HEK293 (cell line): ENCODE measurements around the gene DIO3.

ENCODE experiments used
- CTCF ChIA-PET: fragments of 350-600 bp; formaldehyde crosslinking; extraction: SDS; loops from one replicate; lab custom pipeline; 2021; ENCODE audit warnings: antibody characterized with exemption; lab: Yijun Ruan, JAX
- POLR2A ChIA-PET: fragments of 300-600 bp; formaldehyde crosslinking; extraction: SDS; loops from one replicate; lab custom pipeline; 2020; ENCODE audit warnings: antibody characterized with exemption, inconsistent platforms; lab: Yijun Ruan, JAX
- H3K27ac ChIP-seq: fragments of 200-500 bp; sonication (Bioruptor generic); 2 replicates; pipeline ENCODE4 v1.5.1; 2014; ENCODE audit warnings: low read depth, low read length, control low read depth, inconsistent platforms; ENCODE audit errors: extremely low read depth
- H3K36me3 ChIP-seq, 2 experiments: fragments of 200-500 bp in 1 of 2; sonication (Bioruptor generic) in 1 of 2; 1 replicate in 1 of 2; 2 replicates in 1 of 2; pipeline ENCODE4 v1.5.1; 2014 to 2017; ENCODE audit warnings: inconsistent platforms in 2 of 2, low read length in 2 of 2; ENCODE audit not compliant: control insufficient read depth in 2 of 2, insufficient read depth in 1 of 2
- H3K4me1 ChIP-seq: fragments of 200-500 bp; sonication (Bioruptor generic); 2 replicates; pipeline ENCODE4 v1.5.1; 2014; ENCODE audit warnings: mild to moderate bottlenecking, low read length, inconsistent platforms; ENCODE audit not compliant: control insufficient read depth, insufficient read depth
- H3K4me3 ChIP-seq: 2 replicates; pipeline ENCODE4 v1.5.1; 2011; ENCODE audit warnings: low read depth, mild to moderate bottlenecking, control low read depth, low read length, moderate library complexity
- H3K9me3 ChIP-seq: fragments of 200-500 bp; sonication (Bioruptor generic); 2 replicates; pipeline ENCODE4 v1.5.1; 2014; ENCODE audit warnings: low read depth, low read length, inconsistent platforms; ENCODE audit not compliant: control insufficient read depth, insufficient read depth
- KLF8 ChIP-seq: fragments of 450-650 bp; formaldehyde crosslinking; IDR thresholded peaks from 2 replicates; pipeline ENCODE4 v1.5.1; 2016; ENCODE audit warnings: missing biosample characterization, missing genetic modification characterization
- KLF9 ChIP-seq: fragments of 450-650 bp; formaldehyde crosslinking; IDR thresholded peaks from 2 replicates; pipeline ENCODE4 v1.5.1; 2016; ENCODE audit warnings: missing biosample characterization, missing genetic modification characterization, low read depth
- SCRT2 ChIP-seq: fragments of 450-650 bp; formaldehyde crosslinking; IDR thresholded peaks from 2 replicates; pipeline ENCODE4 v1.5.1; 2016; ENCODE audit warnings: missing biosample characterization, missing genetic modification characterization
- TCF7L2 ChIP-seq: IDR thresholded peaks from 2 replicates; pipeline ENCODE4 v1.6.1; 2011; ENCODE audit warnings: low read depth, mild to moderate bottlenecking, inconsistent platforms, low read length, moderate library complexity, borderline replicate concordance
- ZBTB48 ChIP-seq: fragments of 450-650 bp; formaldehyde crosslinking; IDR thresholded peaks from 2 replicates; pipeline ENCODE4 v1.5.1; 2016; ENCODE audit warnings: missing biosample characterization, missing genetic modification characterization
- ZFP69B ChIP-seq: fragments of 450-650 bp; formaldehyde crosslinking; IDR thresholded peaks from 2 replicates; pipeline ENCODE4 v1.5.1; 2016; ENCODE audit warnings: missing biosample characterization, missing genetic modification characterization
- ZNF132 ChIP-seq: fragments of 450-650 bp; formaldehyde crosslinking; IDR thresholded peaks from 2 replicates; pipeline ENCODE4 v1.5.1; 2017; ENCODE audit warnings: missing biosample characterization, missing genetic modification characterization, borderline replicate concordance
- ZNF274 ChIP-seq, 2 experiments: fragments of 200-500 bp in 1 of 2; fragments of 450-650 bp in 1 of 2; sonication (Bioruptor generic) in 1 of 2; formaldehyde crosslinking in 1 of 2; IDR thresholded peaks; 2 replicates each; pipeline versions ENCODE4 v1.5.1 to v1.6.1; 2014 to 2016; ENCODE audit warnings: borderline replicate concordance in 1 of 2, inconsistent platforms in 1 of 2, low read length in 1 of 2, missing biosample characterization in 1 of 2, missing genetic modification characterization in 1 of 2
- ZNF416 ChIP-seq: fragments of 450-650 bp; formaldehyde crosslinking; IDR thresholded peaks from 2 replicates; pipeline ENCODE4 v1.5.1; 2016; ENCODE audit warnings: missing biosample characterization, missing genetic modification characterization
- ZNF510 ChIP-seq: fragments of 450-650 bp; formaldehyde crosslinking; IDR thresholded peaks from 2 replicates; pipeline ENCODE4 v1.5.1; 2018; ENCODE audit warnings: mild to moderate bottlenecking, missing genetic modification characterization, missing biosample characterization; ENCODE audit not compliant: insufficient replicate concordance
- ZNF514 ChIP-seq: fragments of 450-650 bp; formaldehyde crosslinking; IDR thresholded peaks from 2 replicates; pipeline ENCODE4 v1.5.1; 2016; ENCODE audit warnings: missing biosample characterization, missing genetic modification characterization
- ZNF623 ChIP-seq: fragments of 450-650 bp; formaldehyde crosslinking; IDR thresholded peaks from 2 replicates; pipeline ENCODE4 v1.5.1; 2016; ENCODE audit warnings: missing biosample characterization, missing genetic modification characterization
- ZNF654 ChIP-seq: fragments of 450-650 bp; formaldehyde crosslinking; IDR thresholded peaks from 2 replicates; pipeline ENCODE4 v1.5.1; 2016; ENCODE audit warnings: low read depth, missing biosample characterization, missing genetic modification characterization
- ZNF658 ChIP-seq: fragments of 450-650 bp; formaldehyde crosslinking; IDR thresholded peaks from 2 replicates; pipeline ENCODE4; 2016; ENCODE audit warnings: missing biosample characterization, missing genetic modification characterization
- ZNF701 ChIP-seq: fragments of 450-650 bp; formaldehyde crosslinking; IDR thresholded peaks from 2 replicates; pipeline ENCODE4 v1.5.1; 2016; ENCODE audit warnings: missing biosample characterization, missing genetic modification characterization
- TF ChIP-seq, protein P1 (sequence below): fragments of 450-650 bp; formaldehyde crosslinking; IDR thresholded peaks from 2 replicates; pipeline ENCODE4 v1.5.1; 2017; ENCODE audit warnings: missing biosample characterization, missing genetic modification characterization
- TF ChIP-seq, protein P2 (sequence below): fragments of 450-650 bp; IDR thresholded peaks from 2 replicates; pipeline ENCODE4 v1.5.1; 2018; ENCODE audit warnings: missing biosample characterization, mild to moderate bottlenecking, missing genetic modification characterization
- TF ChIP-seq, protein P3 (sequence below): fragments of 450-650 bp; formaldehyde crosslinking; IDR thresholded peaks from 2 replicates; pipeline ENCODE4 v1.5.0; 2017; ENCODE audit warnings: missing biosample characterization, missing genetic modification characterization, borderline replicate concordance
- TF ChIP-seq, protein P4 (sequence below): fragments of 450-650 bp; formaldehyde crosslinking; IDR thresholded peaks from 2 replicates; pipeline ENCODE4 v1.5.1; 2016; ENCODE audit warnings: missing biosample characterization, missing genetic modification characterization, low read depth
- TF ChIP-seq, protein P5 (sequence below): fragments of 450-650 bp; formaldehyde crosslinking; IDR thresholded peaks from 2 replicates; pipeline ENCODE4 v1.5.1; 2016; ENCODE audit warnings: missing biosample characterization, missing genetic modification characterization
- TF ChIP-seq, protein P6 (sequence below): fragments of 450-650 bp; formaldehyde crosslinking; IDR thresholded peaks from 2 replicates; pipeline ENCODE4 v1.5.1; 2016; ENCODE audit warnings: missing biosample characterization, missing genetic modification characterization
- TF ChIP-seq, protein P7 (sequence below): fragments of 450-650 bp; formaldehyde crosslinking; IDR thresholded peaks from 2 replicates; pipeline ENCODE4 v1.5.1; 2016; ENCODE audit warnings: missing biosample characterization, missing genetic modification characterization

The DIO3 gene

DNA sequence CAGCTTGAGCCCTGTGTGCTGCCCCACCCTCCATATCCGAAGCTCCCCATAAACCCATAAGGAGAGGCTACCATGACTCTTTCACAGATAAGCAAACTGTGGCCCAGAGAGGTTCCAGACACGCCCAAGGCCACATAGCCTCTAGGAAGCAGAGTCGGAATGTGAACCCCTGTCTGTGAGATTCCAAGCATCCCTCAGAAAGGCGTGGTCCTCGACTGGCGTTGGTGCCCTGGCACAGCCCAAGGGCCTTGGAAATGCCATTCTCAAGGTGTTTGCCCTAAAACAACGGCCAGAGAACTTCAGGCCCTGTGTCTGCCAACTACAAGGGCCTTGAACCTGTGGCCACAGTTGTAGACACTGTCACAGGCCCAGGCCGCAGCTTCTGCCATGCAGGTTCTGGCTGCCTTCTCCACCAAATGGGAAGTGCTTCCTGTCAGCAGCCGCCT lies 8.5 kb upstream of the DIO3 start:
- Histone ChIP-seq H3K27ac (no peak overlapping the region), H3K4me3 (no peak overlapping the region), H3K9me3 (no peaks in the 10 kb centered on the region)
- ChIA-PET CTCF (no interaction called here), POLR2A (no interaction called here)
- TF ChIP-seq ZNF654 (no peak), ZNF274 (IDR thresholded peaks at IDR 0.05; ENCODE audit: low read length) (no peak), ZNF274 (tag by site-specific recombination; IDR thresholded peaks at IDR 0.05; ENCODE audit: borderline replicate concordance) (no peak), TCF7L2 (no peak), ZBTB48 (no peak), KLF9 (no peak), ZNF132 (tag by site-specific recombination) (no peak)
- TF ChIP-seq, protein P1, sequence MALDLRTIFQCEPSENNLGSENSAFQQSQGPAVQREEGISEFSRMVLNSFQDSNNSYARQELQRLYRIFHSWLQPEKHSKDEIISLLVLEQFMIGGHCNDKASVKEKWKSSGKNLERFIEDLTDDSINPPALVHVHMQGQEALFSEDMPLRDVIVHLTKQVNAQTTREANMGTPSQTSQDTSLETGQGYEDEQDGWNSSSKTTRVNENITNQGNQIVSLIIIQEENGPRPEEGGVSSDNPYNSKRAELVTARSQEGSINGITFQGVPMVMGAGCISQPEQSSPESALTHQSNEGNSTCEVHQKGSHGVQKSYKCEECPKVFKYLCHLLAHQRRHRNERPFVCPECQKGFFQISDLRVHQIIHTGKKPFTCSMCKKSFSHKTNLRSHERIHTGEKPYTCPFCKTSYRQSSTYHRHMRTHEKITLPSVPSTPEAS (tag by site-specific recombination) = no peak
- TF ChIP-seq, all 188 proteins: peak for 0
- Histone ChIP-seq H3K36me3 (no peaks in the 10 kb centered on the region), H3K4me1 (no peaks in the 10 kb centered on the region)

DNA sequence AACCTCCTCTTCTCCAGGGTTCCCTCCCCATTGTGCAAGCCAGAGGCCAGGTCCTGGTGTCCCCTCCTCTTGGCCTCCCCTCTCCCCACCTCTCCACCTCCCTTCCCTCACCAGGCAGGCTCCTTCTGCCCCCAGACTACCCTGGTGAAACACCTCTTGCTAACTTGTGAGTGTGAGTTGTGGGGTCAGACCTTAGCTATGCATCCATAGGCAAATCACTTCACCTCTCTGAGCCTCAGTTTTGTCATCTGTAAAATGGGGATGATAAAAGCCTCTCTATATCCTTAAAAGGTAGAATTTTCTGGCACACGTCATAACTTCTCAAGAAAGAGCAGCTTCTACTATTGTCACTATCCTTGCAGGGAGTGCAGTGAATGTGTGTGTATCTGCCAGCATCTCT lies 7.9 kb upstream of the DIO3 start:
- ChIA-PET POLR2A (interaction anchor here (0.5 kb wide), 1 partner anchor 107 kb away, joined by 3 read pairs; no protein-coding TSS in a partner anchor), CTCF (interaction anchor here (0.6 kb wide), 1 partner anchor 825 kb away, joined by 4 read pairs; no protein-coding TSS in a partner anchor)
- Histone ChIP-seq H3K36me3 (no peaks in the 10 kb centered on the region), H3K9me3 (no peaks in the 10 kb centered on the region), H3K4me1 (no peaks in the 10 kb centered on the region), H3K27ac (no peak overlapping the region), H3K4me3 (no peak overlapping the region)
- no peak for TF ChIP-seq ZNF623 (tag by site-specific recombination)
- TF ChIP-seq, protein P2, sequence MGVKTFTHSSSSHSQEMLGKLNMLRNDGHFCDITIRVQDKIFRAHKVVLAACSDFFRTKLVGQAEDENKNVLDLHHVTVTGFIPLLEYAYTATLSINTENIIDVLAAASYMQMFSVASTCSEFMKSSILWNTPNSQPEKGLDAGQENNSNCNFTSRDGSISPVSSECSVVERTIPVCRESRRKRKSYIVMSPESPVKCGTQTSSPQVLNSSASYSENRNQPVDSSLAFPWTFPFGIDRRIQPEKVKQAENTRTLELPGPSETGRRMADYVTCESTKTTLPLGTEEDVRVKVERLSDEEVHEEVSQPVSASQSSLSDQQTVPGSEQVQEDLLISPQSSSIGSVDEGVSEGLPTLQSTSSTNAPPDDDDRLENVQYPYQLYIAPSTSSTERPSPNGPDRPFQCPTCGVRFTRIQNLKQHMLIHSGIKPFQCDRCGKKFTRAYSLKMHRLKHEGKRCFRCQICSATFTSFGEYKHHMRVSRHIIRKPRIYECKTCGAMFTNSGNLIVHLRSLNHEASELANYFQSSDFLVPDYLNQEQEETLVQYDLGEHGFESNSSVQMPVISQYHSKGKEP = no peak
- TF ChIP-seq, protein P3, sequence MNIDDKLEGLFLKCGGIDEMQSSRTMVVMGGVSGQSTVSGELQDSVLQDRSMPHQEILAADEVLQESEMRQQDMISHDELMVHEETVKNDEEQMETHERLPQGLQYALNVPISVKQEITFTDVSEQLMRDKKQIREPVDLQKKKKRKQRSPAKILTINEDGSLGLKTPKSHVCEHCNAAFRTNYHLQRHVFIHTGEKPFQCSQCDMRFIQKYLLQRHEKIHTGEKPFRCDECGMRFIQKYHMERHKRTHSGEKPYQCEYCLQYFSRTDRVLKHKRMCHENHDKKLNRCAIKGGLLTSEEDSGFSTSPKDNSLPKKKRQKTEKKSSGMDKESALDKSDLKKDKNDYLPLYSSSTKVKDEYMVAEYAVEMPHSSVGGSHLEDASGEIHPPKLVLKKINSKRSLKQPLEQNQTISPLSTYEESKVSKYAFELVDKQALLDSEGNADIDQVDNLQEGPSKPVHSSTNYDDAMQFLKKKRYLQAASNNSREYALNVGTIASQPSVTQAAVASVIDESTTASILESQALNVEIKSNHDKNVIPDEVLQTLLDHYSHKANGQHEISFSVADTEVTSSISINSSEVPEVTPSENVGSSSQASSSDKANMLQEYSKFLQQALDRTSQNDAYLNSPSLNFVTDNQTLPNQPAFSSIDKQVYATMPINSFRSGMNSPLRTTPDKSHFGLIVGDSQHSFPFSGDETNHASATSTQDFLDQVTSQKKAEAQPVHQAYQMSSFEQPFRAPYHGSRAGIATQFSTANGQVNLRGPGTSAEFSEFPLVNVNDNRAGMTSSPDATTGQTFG (tag by site-specific recombination) = no peak
- TF ChIP-seq, protein P4, sequence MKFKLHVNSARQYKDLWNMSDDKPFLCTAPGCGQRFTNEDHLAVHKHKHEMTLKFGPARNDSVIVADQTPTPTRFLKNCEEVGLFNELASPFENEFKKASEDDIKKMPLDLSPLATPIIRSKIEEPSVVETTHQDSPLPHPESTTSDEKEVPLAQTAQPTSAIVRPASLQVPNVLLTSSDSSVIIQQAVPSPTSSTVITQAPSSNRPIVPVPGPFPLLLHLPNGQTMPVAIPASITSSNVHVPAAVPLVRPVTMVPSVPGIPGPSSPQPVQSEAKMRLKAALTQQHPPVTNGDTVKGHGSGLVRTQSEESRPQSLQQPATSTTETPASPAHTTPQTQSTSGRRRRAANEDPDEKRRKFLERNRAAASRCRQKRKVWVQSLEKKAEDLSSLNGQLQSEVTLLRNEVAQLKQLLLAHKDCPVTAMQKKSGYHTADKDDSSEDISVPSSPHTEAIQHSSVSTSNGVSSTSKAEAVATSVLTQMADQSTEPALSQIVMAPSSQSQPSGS (tag by site-specific recombination) = no peak
- TF ChIP-seq, protein P5, sequence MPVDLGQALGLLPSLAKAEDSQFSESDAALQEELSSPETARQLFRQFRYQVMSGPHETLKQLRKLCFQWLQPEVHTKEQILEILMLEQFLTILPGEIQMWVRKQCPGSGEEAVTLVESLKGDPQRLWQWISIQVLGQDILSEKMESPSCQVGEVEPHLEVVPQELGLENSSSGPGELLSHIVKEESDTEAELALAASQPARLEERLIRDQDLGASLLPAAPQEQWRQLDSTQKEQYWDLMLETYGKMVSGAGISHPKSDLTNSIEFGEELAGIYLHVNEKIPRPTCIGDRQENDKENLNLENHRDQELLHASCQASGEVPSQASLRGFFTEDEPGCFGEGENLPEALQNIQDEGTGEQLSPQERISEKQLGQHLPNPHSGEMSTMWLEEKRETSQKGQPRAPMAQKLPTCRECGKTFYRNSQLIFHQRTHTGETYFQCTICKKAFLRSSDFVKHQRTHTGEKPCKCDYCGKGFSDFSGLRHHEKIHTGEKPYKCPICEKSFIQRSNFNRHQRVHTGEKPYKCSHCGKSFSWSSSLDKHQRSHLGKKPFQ = no peak
- no peak for TF ChIP-seq ZFP69B (tag by site-specific recombination)
- no peak for TF ChIP-seq ZNF416 (tag by site-specific recombination)
- TF ChIP-seq, protein P6, sequence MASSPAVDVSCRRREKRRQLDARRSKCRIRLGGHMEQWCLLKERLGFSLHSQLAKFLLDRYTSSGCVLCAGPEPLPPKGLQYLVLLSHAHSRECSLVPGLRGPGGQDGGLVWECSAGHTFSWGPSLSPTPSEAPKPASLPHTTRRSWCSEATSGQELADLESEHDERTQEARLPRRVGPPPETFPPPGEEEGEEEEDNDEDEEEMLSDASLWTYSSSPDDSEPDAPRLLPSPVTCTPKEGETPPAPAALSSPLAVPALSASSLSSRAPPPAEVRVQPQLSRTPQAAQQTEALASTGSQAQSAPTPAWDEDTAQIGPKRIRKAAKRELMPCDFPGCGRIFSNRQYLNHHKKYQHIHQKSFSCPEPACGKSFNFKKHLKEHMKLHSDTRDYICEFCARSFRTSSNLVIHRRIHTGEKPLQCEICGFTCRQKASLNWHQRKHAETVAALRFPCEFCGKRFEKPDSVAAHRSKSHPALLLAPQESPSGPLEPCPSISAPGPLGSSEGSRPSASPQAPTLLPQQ (tag by site-specific recombination) = no peak
- no peak for TF ChIP-seq SCRT2 (tag by site-specific recombination)
- TF ChIP-seq TCF7L2 = no peak
- no peak for TF ChIP-seq ZNF514
- TF ChIP-seq, protein P7, sequence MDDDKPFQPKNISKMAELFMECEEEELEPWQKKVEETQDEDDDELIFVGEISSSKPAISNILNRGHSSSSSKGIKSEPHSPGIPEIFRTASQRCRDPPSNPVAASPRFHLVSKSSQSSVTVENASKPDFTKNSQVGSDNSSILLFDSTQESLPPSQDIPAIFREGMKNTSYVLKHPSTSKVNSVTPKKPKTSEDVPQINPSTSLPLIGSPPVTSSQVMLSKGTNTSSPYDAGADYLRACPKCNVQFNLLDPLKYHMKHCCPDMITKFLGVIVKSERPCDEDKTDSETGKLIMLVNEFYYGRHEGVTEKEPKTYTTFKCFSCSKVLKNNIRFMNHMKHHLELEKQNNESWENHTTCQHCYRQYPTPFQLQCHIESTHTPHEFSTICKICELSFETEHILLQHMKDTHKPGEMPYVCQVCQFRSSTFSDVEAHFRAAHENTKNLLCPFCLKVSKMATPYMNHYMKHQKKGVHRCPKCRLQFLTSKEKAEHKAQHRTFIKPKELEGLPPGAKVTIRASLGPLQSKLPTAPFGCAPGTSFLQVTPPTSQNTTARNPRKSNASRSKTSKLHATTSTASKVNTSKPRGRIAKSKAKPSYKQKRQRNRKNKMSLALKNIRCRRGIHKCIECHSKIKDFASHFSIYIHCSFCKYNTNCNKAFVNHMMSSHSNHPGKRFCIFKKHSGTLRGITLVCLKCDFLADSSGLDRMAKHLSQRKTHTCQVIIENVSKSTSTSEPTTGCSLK (tag by site-specific recombination) = no peak
- no peak for TF ChIP-seq ZNF701 (tag by site-specific recombination)
- TF ChIP-seq KLF8 (tag by site-specific recombination) = no peak
- TF ChIP-seq ZNF510 (tag by site-specific recombination) = no peak
- no peak for TF ChIP-seq ZNF658 (tag by site-specific recombination)
